CD4-positive, alpha-beta T cell treated with Interferon gamma for 1 hour (primary cell): ENCODE results near the gene CDNF.
A peak's percentile ranks its signal among the peaks of the same experiment; 100 is the strongest.
"Not testable (repeated sequence)": the region's sequence is repeated elsewhere in the genome, so short reads cannot be mapped to it uniquely, and the experiment has no call there.

Experiments used
- DNase-seq: peaks from one replicate; pipeline ENCODE4 v3.0.0-alpha.2; 2020

The CDNF gene

DNA sequence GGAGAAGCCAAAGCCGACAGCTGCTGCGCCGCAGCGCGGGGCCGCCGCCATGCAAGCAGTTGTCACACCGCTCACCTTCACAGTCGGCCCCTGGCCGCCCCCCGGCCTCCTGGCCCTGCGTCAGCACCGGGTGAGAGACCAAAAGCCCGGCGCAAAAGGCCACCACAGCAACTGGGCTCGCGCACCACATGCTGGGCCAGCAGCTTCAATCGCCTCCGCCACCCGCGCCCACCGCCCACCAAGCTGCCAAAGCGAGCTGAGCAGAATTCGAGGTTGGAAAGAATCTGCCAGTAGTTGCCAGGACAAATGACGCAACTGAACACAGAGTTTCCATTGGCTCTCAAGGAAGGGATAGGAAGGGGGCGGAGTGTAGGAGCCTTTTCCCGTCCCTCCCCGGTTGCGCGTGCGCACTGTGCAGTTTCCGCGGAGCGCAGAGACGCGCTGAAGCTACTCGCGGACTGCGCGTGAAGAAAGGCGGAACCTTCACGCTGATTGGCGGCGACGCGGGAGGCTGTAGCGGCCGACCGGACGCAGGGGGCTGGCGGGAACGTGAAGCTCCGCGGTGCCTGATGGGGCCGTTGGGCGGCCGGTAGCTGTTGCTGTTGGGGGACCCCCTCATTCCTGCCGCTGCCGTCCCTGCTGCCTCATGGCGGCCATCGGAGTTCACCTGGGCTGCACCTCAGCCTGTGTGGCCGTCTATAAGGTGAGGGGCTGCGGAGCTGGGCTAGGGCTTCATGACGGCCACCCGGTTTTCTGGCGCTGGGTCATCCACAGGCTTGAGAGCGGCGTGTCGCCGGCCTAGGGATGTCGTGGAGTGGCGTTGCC, at the start of gene CDNF, which contains the start of the genes HSPA14 and MSANTD7:
Gene CDNF, minus strand, starts transcription at position 281 of the 825 bp plus-strand sequence. Its CDS starts 91 bp downstream, at position 190.
Gene HSPA14, plus strand, starts transcription at position 550 of the 825 bp plus-strand sequence. Its CDS starts 97 bp downstream, at position 647.
Gene MSANTD7, plus strand, starts transcription at position 550 of the 825 bp plus-strand sequence. CDS start 3,979 bp downstream, outside the sequence.
- peak; percentile 99 for DNase-seq

DNA sequence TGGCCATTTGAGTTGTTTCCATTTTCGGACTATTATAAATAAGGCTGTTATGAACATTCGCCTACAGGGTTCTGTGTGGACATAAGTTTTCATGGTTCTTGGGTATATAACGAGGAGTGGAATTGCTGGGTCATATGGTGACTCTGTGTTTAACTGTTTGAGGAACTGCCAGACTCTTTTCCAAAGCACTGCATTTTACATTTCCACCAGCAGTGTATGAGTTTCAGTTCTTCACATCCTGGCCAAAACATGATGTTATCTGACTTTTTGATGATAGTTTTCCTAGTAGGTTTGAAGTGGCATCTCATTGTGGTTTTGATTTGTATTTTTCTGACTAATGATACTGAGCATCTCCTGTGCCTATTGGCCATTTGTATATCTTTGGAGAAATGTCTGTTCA, 46.2 kb upstream of the CDNF start:
- DNase-seq, result no peak

DNA sequence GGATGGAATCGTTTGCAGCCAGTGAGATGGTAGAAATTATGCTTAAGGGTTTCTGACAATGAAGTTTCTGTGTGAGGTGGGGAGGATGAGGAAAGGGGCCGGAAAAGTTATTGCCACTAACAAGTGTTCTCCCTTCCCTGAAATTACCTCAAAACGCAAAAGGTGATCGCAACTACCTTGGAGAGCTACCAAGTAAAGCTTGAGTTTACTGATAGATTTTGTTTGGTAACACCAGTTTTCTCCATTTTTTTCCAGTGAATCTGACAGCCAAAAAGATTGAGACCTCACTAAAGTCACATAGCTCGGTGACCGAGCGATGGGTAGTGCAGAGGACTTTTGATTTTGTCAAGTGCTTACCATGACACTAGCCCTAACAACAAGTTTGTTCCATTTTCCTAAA, 42.4 kb upstream of the CDNF start:
- no peak for DNase-seq

DNA sequence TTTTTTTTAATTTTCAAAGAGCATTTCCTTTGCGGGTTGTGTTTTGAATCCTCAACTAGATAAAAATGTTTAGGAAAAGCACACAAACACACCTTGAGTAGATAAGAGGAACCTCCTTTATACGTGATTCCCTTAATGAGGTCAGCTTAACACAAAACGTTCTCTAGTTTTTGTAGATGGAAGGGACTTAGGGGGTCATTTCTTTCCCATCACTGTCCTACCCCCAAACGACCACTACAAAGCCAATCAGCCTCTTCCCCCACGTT, 42.0 kb upstream of the CDNF start:
- DNase-seq, result no peak

DNA sequence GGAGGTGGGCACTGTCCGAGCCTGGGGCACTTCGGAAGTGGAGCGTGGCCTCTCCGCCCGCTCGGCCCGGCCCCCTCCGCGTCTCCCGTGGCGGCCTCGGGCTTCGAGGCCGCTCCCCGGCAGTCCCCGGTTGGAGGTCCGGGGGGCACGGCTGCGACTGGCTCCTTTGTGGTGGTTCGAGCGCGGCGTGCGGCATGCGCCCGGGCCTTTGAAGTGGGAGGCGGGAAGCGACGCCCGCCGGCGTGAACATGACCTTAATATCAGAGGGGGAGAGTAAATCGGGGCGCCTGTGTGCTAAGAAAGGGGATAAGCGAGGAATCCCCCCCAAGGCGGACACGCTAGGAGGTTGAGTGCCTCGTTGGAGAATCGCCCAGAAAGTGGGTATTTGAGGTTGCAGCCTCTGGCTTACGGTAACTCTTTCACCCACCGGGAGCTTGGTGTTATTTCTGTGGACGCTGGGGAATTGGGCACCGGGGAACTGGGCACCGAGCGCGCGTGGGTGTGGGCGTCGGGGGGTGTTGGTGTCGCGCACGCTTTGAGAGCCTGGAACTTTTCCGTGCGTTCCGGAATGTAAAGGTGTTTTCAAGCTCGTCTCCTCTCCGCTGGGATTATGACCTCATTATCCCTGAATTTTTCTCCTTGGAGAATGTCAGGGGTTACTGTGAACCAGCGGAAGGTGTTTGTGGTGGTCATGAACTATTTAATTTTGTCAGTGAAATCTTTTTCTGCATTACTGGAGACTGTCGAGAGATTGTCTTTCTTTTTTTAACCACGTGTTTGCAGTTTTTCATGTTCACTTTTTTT, 41.5 kb upstream of the CDNF start:
- DNase-seq, result peak; percentile 19

DNA sequence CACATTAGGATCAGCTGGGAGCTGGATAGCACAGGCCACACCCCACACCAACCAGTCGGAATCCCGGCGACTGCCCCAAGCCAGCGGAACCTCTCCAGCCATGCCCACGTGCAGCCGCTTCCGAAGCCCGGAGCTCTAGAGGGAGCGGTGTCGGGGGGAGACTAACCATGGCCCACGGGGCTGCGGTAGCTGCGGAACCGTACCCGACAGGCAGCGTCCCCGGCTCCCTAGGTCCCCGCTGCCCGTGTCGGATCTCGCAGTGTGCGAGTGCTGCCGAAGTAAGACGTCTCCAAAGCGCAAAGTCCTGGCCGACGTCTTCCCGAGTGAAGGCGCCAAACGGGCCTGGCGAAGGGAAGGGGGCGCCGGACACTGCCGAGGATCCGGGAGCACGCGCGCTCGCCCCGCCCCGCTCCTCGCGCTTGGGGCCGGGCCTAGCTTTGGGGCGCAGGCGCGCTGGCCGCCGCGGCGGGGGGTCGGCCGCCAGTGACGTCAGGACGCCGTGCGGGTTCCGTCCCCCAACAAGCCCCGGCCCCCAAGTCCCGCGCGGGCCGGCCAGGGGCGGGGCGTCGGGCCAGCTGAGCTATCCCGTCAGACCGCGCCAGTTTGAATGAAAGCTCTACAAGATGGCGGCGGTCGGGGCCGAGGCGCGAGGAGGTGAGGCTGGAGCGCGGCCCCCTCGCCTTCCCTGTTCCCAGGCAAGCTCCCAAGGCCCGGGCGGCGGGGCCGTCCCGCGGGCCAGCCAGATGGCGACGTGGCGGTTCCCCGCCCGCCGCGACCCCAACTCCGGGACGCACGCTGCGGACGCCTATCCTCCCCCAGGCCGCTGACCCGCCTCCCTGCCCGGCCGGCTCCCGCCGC, 40.7 kb upstream of the CDNF start, which contains the start of gene SUV39H2:
Gene SUV39H2, plus strand, starts transcription at position 601 of the 858 bp plus-strand sequence. Its CDS starts 23 bp downstream, at position 624.
- DNase-seq, result peak; percentile 93

DNA sequence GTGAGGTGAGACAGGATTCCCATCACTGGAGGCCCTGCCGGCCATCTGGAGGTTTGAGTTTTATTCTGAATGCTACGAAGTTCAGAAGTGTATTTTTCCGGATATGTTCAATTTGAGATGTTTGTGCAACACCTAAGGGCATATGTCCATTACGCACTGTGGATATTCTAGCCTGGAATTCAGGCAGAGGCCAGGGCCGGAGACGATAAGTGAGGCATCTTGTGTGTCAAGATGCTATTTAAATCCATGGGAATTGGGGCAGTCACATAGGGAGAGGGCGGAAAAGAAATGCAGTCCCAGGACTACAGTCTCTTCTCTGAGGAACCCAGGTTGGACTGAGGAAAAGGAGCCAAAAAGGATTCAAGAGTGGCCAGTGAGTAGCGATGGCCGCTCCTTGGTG, 38.9 kb upstream of the CDNF start:
- DNase-seq, result no peak

DNA sequence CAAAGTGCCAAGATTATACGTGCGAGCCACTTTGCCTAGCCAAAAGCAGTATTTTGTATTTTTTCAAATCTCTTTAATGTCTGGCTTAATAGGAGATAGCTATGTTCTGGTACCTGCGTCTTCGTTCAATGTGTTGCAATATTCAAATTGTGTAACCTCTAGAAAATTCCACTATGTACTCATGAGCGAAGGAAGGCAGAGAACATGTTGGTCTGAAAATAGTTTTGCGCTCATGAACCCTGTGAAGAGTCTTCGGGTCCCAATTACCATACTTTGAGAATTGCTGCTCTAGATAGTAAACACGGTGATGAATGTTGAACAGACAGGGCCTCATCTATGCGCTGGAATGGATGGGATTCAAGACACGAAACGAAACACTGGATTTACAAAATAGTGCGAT, 38.1 kb upstream of the CDNF start:
- no peak for DNase-seq

DNA sequence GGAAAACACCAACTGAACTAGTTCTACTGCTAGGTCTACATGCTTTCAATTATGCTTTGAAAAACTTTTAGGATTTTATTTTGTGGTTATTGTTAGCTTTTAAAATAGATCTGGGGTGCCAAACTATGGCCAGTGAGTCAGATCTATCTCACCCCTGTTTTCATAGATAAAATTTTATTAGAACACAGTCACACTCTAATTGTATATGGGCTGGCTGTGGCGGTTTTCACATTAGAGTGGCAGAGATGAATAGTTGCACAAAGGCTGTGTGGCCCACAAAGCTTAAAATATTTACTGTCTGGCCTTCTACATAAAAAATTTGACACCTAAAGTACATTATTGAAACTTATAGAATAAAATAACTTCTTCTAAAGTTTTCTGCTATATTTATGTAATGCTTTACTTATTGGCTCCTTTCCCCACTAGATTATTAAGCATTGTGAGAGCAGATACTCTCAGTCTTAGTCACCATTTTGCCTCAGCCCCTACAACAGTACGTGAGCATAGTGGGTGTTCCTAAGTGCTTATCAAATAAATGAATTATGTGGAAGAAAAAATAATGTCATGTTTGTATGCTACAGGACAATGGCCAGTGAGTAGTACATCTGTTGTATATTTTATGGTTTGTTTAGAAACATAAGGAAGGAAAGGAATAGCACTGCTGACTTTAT, 35.4 kb upstream of the CDNF start:
- DNase-seq, result no peak

DNA sequence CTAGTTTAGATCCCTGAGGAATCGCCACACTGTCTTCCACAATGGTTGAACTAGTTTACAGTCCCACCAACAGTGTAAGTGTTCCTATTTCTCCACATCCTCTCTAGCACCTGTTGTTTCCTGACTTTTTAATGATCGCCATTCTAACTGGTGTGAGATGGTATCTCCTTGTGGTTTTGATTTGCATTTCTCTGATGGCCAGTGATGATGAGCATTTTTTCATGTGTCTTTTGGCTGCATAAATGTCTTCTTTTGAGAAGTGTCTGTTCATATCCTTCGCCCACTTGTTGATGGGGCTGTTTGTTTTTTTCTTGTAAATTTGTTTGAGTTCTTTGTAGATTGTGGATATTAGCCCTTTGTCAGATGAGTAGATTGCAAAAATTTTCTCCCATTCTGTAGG, 27.0 kb upstream of the CDNF start:
- not testable (repeated sequence) for DNase-seq

DNA sequence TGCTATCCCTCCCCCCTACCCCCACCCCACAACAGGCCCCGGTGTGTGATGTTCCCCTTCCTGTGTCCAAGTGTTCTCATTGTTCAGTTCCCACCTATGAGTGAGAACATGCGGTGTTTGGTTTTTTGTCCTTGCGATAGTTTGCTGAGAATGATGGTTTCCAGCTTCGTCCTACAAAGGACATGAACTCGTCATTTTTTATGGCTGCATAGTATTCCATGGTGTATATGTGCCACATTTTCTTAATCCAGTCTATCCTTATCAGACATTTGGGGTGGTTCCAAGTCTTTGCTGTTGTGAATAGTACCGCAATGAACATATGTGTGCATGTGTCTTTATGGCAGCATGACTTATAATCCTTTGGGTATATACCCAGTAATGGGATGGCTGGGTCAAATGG, 26.6 kb upstream of the CDNF start:
- DNase-seq, result not testable (repeated sequence)

DNA sequence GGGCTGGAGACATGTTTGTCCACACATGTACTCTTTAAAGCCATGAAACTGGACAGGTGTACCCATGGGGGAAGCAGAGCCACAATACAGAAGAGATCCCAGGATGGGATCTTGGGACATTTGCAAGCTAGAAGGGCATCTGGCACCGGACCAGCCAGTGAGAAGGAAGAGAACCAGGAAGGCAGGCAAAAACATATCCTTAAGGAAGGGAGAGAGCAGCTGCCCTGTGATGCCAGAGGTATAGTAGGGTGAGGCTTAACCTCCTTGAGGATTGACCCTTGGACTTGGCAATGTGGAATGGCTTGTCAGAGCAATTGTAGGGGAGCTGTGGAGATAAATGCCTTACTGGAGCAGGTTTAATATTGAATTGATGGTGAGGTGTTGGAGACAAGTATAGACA, 23.0 kb upstream of the CDNF start:
- DNase-seq, result no peak

DNA sequence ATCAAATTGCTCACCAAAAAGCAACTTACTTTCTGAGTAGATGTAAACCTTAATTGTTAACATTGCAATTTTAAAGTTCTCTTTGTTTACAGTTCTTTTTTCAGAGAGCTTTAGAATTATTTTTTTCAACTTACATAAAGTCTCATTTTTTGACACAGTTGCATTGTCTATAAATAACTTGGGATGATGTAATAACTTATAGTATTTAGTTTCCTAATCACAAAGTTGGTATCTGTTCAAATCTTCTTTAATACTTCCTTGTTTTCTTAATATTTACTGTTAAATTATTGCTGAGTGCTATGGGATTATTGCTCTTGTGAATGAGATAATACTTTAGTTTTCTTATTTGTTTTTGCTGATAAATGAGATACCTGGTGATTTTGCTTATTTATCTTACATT, 21.9 kb upstream of the CDNF start:
- no peak for DNase-seq

DNA sequence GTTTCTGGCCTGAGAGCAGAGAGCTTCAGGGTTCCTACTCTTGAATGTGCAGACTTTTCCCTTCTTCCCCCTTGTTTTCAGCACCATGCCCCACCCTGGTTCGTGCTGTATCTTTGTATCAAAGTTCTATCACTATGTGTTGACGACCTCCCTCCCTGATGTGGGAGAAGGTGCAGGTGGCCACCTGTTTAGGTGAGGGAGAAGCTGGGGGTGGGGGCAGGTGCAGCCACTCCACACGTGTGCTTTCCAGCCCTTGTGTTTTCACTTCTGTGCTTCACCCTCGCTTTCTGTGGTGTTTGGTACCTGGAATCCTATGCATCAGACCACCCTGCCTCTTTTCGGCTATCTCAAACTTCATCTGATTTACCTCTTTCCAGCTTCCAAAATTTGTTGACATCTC, 21.2 kb upstream of the CDNF start:
- no peak for DNase-seq

DNA sequence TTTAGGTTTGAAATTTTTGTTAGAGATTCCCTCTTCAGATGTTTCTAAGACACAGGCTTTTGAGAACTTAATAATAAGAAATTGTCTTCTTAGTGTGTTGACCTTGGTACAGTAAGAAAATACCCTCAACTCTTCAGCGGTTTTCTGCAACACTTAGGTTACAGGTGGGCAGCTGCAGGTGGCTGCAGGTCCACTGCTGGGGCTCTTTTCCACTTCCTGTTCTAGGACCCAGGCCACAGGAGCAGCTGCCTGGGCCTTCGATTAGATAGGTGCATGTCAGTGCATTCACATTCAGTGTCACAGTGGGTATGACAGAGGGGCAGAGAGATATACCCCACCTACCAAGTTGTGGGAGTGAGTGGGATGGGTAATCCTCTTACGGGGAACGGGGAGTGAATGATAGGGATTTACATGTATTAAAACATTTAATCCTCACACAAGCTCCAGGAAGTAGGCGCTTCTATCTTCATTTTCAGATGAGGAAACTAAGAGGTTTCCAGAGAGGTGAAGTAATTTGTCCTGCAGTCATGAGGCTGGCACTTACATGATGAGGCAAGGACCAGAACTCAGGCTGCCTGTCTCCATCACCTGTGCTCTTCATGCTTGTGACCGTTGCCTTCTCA, 20.6 kb upstream of the CDNF start:
- DNase-seq, result no peak

DNA sequence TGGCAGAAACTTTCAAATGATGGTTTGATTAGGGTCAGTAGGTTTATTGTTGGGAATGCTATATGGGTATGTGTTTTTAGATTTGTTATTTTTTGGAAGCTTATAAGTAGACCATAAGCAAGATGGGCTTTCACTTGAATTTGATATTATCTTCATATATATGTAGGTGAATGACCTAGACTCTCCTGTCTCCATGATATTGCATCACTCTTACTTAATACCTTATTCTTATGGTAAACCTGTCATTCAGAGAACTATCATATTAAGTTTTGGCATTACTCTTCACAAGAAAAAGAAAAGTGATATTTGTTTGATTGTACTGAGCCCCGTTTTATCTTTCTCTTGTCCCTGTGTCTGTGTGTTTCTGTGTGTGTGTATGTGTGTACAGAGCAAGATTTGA, 17.6 kb upstream of the CDNF start:
- no peak for DNase-seq

DNA sequence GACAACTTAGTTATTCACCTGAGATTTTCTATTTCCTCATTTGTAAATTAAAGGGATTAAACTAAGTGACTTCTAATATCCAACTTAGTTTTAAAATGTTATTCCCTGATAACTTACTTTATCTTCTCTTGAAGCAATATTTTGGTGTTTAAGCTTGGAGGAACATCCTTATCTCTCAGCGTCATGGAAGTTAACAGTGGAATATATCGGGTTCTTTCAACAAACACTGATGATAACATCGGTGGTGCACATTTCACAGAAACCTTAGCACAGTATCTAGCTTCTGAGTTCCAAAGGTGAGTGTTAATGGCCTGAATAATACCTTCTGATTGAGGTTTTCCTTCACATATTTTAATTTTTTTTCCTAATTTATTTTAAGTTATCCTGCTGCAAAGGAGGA, 14.4 kb upstream of the CDNF start:
- DNase-seq, result no peak

DNA sequence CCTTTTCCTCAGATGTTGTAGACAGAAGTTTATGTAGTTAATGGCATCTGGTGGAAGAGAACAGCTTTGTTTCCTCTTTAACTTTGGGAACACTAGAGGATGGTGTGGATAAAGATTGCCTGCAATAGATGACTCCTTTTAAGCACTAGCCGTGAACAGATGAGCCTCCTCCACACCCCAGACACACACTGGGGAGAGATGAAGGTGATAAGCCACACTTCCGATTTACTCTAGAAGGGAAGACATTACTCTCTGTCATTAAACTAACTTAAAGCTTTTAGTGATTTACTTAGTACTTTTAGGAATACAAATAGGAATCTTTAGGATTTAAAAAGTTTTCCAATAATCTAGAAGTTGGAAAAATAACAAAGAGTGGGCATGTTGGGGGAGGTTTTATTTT, 7.1 kb upstream of the CDNF start:
- DNase-seq, result no peak

DNA sequence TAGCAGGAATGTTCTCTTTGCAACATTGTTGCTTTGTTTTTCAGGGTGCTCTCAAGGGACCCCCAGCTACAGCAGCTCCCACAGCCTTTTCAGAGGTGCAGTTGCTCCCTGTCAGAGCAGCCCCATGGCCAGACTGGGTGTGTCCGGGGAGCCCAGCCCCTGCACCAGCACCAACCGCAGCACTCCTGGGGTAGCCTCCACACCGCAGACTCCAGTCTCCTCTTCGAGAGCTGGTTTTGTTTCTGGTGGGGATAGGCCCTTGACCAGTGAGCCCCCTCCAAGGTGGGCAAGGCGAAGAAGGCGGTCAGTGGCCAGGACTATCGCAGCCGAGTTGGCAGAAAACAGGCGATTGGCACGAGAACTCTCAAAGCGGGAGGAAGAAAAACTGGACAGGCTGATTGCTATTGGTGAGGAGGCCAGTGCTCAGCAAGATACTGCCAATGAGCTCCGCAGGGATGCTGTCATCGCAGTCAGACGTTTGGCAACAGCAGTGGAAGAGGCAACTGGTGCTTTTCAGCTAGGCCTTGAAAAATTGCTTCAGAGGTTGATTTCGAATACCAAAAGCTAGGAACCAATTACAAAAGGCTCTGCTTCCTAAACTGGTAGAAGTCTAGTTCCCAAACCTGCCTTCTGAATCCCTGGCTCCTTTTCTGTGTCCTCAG, 5.6 kb upstream of the CDNF start:
- DNase-seq, result no peak

DNA sequence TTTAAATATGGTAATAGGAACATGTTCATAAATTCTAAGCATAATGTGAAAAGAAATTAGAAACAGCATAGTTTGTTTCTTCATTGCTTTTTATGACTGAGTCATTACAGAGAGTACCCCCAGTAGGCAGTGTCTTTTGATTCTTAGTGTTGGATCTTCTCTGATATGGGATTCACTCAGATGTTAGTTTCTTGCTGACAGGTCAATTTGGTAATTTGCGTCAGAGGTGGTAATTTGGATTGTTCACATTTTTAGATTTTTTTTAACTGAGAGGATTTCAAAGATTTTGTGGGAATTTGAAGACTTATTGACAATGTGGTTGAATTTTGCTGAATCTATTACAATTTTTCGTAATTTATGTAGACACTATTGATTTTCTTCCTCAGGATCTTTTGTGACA, 2.3 kb upstream of the CDNF start:
- no peak for DNase-seq

DNA sequence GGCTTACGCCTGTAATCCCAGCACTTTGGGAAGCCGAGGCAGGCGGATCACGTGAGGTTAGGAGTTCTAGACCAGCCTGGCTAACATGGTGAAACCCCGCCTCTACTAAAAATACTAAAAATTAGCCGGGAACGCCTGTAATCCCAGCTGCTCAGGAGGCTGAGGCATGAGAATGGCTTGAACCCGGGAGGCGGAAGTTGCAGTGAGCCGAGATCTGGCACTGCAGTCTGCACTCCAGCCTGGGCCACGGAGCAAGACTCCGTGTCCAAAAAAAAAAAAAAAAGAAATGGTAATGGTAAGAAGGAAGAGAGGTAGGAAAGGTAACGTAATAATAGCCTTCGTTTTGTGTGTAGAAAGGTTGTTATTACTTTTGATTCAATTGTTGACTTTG, 1.5 kb upstream of the CDNF start:
- no peak for DNase-seq
